SK-N-SH (cell line): ENCODE measurements around the gene PDE4A. TPM values are rescaled to one million over a fixed set of nuclear protein-coding genes. Genes with fewer than 3 reads are reported as not detected.
"Not testable (repeated sequence)": the region's sequence is repeated elsewhere in the genome, so short reads cannot be mapped to it uniquely, and the experiment has no call there.

Experiments used
- CTCF ChIA-PET: fragments of 300-600, 350-600 bp; formaldehyde crosslinking; extraction: SDS; loops from one replicate; lab custom pipeline; 2021; lab: Yijun Ruan, JAX
- POLR2A ChIA-PET: fragments of 350-600 bp; sonication (Branson Sonifier 250); formaldehyde crosslinking; extraction: SDS; loops from one replicate; lab custom pipeline; 2020; ENCODE audit warnings: antibody characterized with exemption, inconsistent platforms; lab: Yijun Ruan, JAX
- DNase-seq: peaks from one replicate; pipeline ENCODE4 v3.0.0; 2012
- H2AFZ ChIP-seq: fragments of 200-600 bp; sonication (generic); 2 replicates; pipeline ENCODE4 v1.8.1; 2016; ENCODE audit warnings: antibody characterized with exemption, mild to moderate bottlenecking, low read depth
- H3F3A ChIP-seq: fragments of 200-600 bp; sonication (generic); replicated peaks from 2 replicates; pipeline ENCODE3; 2016; ENCODE audit warnings: antibody characterized with exemption, mild to moderate bottlenecking; ENCODE audit not compliant: insufficient read depth
- H3K27ac ChIP-seq, 2 experiments: fragments of 200-500 bp in 1 of 2; fragments of 200-600 bp in 1 of 2; sonication (Bioruptor generic) in 1 of 2; sonication (generic), shearing (Covaris generic) in 1 of 2; 2 replicates each; pipeline versions ENCODE4 v1.5.1 to v1.6.1; 2014 to 2016; ENCODE audit warnings: low read depth in 2 of 2, inconsistent platforms in 1 of 2, low read length in 1 of 2, mild to moderate bottlenecking in 1 of 2, mixed read lengths in 1 of 2
- H3K27me3 ChIP-seq: fragments of 200-600 bp; sonication (generic), shearing (Covaris generic); 2 replicates; pipeline ENCODE4 v1.6.1; 2016; ENCODE audit warnings: mixed run types; ENCODE audit not compliant: insufficient read depth
- H3K36me3 ChIP-seq, 2 experiments: fragments of 200-500 bp in 1 of 2; fragments of 200-600 bp in 1 of 2; sonication (Bioruptor generic) in 1 of 2; sonication (generic) in 1 of 2; replicated peaks in 1 of 2; 2 replicates each; pipeline versions ENCODE3 to v1.5.1; 2014 to 2016; ENCODE audit warnings: low read length in 1 of 2, mild to moderate bottlenecking in 1 of 2; ENCODE audit not compliant: insufficient read depth in 2 of 2, control insufficient read depth in 1 of 2
- H3K4me1 ChIP-seq, 2 experiments: fragments of 200-500 bp in 1 of 2; fragments of 200-600 bp in 1 of 2; sonication (Bioruptor generic) in 1 of 2; sonication (generic), shearing (Covaris generic) in 1 of 2; 2 replicates each; pipeline versions ENCODE4 v1.5.1 to v1.6.1; 2014 to 2016; ENCODE audit warnings: low read depth in 1 of 2, low read length in 1 of 2, mixed run types in 1 of 2; ENCODE audit not compliant: insufficient read depth in 2 of 2, control insufficient read depth in 1 of 2
- H3K4me2 ChIP-seq: fragments of 200-600 bp; sonication (generic), shearing (Covaris generic); 2 replicates; pipeline ENCODE4 v1.6.1; 2017; ENCODE audit warnings: mixed run types
- H3K4me3 ChIP-seq, 2 experiments: fragments of 200-500 bp in 1 of 2; fragments of 200-600 bp in 1 of 2; sonication (Bioruptor generic) in 1 of 2; sonication (generic), shearing (Covaris generic) in 1 of 2; 2 replicates each; pipeline versions ENCODE4 v1.5.1 to v1.8.1; 2014 to 2016; ENCODE audit warnings: low read depth in 2 of 2, inconsistent platforms in 1 of 2, low read length in 1 of 2, mild to moderate bottlenecking in 1 of 2, mixed read lengths in 1 of 2, moderate library complexity in 1 of 2
- H3K79me2 ChIP-seq: fragments of 200-600 bp; sonication (generic); 2 replicates; pipeline ENCODE4 v1.8.1; 2017; ENCODE audit warnings: mild to moderate bottlenecking; ENCODE audit not compliant: insufficient read depth
- H3K9ac ChIP-seq: fragments of 200-600 bp; sonication (generic); 2 replicates; pipeline ENCODE4 v1.6.1; 2017; ENCODE audit warnings: mixed run types
- H3K9me2 ChIP-seq: fragments of 200-600 bp; sonication (generic); 2 replicates; pipeline ENCODE4 v1.6.1; 2017; ENCODE audit warnings: mixed run types
- H3K9me3 ChIP-seq: fragments of 200-600 bp; sonication (generic); 2 replicates; pipeline ENCODE4 v1.6.1; 2017; ENCODE audit warnings: mixed run types, mild to moderate bottlenecking, moderate library complexity
- H4K20me1 ChIP-seq: fragments of 200-600 bp; sonication (generic); 2 replicates; pipeline ENCODE4 v1.6.1; 2017; ENCODE audit warnings: mild to moderate bottlenecking, mixed run types; ENCODE audit not compliant: insufficient read depth
- CHD2 ChIP-seq: fragments of 150-350 bp; IDR thresholded peaks from 2 replicates; pipeline ENCODE4 v1.6.1; 2018; ENCODE audit warnings: low read length; ENCODE audit not compliant: partially characterized antibody
- MAX ChIP-seq: IDR thresholded peaks from 2 replicates; pipeline ENCODE4 v1.4.0; 2012; ENCODE audit warnings: low read depth
- RAD21 ChIP-seq: IDR thresholded peaks from 2 replicates; pipeline ENCODE4 v1.6.1; 2012; ENCODE audit warnings: mild to moderate bottlenecking, low read length
- RCOR1 ChIP-seq: fragments of 150-350 bp; IDR thresholded peaks from 2 replicates; pipeline ENCODE4 v1.6.1; 2017; ENCODE audit warnings: antibody characterized with exemption, low read length
- REST ChIP-seq: IDR thresholded peaks from 2 replicates; pipeline ENCODE4 v1.6.1; 2012; ENCODE audit warnings: mild to moderate bottlenecking, low read depth, low read length, moderate library complexity
- RXRA ChIP-seq: IDR thresholded peaks from 2 replicates; pipeline ENCODE4 v1.4.0; 2012; ENCODE audit warnings: low read depth, mild to moderate bottlenecking, borderline replicate concordance
- TEAD4 ChIP-seq: IDR thresholded peaks from 2 replicates; pipeline ENCODE4 v1.4.0; 2012; ENCODE audit warnings: mild to moderate bottlenecking, borderline replicate concordance; ENCODE audit not compliant: insufficient read depth
- USF2 ChIP-seq: fragments of 150-350 bp; IDR thresholded peaks from 2 replicates; pipeline ENCODE4 v1.6.1; 2017; ENCODE audit warnings: antibody characterized with exemption, low read length, low read depth, borderline replicate concordance
- YY1 ChIP-seq: IDR thresholded peaks from 2 replicates; pipeline ENCODE4 v1.4.0; 2012; ENCODE audit warnings: low read depth, mild to moderate bottlenecking
- WGBS: methylation state at CpG from one replicate; pipeline ENCODE4 v1.1.6; 2017; ENCODE audit warnings: low lambda C conversion rate; 5-methylcytosine and 5-hydroxymethylcytosine counted together
- polyA plus RNA-seq, 3 experiments: library from polyadenylated mRNA; depleted of rRNA; stranded (reverse); fragments of >200 nt; gene quantifications; 2 replicates each; pipeline ENCODE4 v1.2.3, GENCODE V29; 2012
- TF ChIP-seq, protein P1 (sequence below): IDR thresholded peaks from 2 replicates; pipeline ENCODE4 v1.4.0; 2012; ENCODE audit warnings: low read depth, borderline replicate concordance
- TF ChIP-seq, protein P2 (sequence below): fragments of 150-350 bp; IDR thresholded peaks from 2 replicates; pipeline ENCODE4 v1.6.1; 2016; ENCODE audit warnings: mild to moderate bottlenecking, low read depth, low read length

Gene PDE4A
- polyA plus RNA-seq, 1 of the 3 experiments (the other 2 are of a cell fraction): 2.9 TPM

DNA sequence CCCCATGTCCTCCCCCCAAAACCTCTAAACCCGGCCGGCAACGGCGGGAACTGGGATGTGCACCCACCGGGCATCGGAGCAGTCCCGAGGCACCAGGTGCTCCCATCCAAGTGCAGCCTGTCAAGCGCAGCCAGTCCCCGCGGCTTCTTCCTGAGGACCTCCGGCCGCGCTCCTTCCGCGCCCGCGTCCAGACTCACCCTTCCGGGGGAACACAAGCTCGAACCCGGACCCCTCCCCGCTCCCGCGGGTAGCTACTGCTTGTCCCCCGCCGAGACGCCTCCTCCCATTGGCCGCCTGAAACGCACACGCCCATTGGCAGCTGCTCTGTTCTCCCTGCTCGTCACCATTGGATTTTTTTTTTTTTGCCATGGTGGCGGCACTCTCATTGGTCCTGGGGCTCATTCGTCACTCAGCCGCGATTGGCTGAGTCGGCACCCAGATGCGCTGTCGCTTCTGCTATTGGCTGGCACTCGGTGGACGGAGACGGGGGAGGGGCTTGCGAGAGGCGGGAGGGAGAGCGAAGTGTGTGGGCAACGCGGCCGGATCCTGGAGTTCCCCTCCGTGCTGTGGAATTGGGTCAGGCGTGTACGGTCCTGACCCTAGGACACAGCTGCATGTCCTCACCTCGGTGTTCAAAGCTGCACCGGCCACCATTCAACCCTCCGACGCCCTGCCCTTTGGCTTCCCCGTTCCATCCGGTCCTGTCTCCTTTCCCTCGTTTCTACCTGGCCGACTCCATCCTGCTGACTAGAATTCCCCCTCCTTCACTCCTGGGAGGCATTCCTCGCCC lies 39.8 kb upstream of the PDE4A start, which contains the start of gene TYK2 (continued):
- TF ChIP-seq USF2 (no peak), MAX (peak; percentile 86), RAD21 (no peak), RXRA (no peak)
- TF ChIP-seq, protein P1, sequence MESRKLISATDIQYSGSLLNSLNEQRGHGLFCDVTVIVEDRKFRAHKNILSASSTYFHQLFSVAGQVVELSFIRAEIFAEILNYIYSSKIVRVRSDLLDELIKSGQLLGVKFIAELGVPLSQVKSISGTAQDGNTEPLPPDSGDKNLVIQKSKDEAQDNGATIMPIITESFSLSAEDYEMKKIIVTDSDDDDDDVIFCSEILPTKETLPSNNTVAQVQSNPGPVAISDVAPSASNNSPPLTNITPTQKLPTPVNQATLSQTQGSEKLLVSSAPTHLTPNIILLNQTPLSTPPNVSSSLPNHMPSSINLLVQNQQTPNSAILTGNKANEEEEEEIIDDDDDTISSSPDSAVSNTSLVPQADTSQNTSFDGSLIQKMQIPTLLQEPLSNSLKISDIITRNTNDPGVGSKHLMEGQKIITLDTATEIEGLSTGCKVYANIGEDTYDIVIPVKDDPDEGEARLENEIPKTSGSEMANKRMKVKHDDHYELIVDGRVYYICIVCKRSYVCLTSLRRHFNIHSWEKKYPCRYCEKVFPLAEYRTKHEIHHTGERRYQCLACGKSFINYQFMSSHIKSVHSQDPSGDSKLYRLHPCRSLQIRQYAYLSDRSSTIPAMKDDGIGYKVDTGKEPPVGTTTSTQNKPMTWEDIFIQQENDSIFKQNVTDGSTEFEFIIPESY: no peak
- TF ChIP-seq, protein P2, sequence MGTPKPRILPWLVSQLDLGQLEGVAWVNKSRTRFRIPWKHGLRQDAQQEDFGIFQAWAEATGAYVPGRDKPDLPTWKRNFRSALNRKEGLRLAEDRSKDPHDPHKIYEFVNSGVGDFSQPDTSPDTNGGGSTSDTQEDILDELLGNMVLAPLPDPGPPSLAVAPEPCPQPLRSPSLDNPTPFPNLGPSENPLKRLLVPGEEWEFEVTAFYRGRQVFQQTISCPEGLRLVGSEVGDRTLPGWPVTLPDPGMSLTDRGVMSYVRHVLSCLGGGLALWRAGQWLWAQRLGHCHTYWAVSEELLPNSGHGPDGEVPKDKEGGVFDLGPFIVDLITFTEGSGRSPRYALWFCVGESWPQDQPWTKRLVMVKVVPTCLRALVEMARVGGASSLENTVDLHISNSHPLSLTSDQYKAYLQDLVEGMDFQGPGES: peak; percentile 92

GRCh38 chr19:10383223-10383499 lies 37.2 kb upstream of the PDE4A start:
- H3K27me3 ChIP-seq, H3K9me2 ChIP-seq, H3K9ac ChIP-seq, H3F3A ChIP-seq, H3K27ac ChIP-seq, H3K4me2 ChIP-seq, DNase-seq, H3K4me1 ChIP-seq, H3K9me3 ChIP-seq, H2AFZ ChIP-seq, H3K4me3 ChIP-seq, POLR2A ChIA-PET, H4K20me1 ChIP-seq, H3K36me3 ChIP-seq: not testable (repeated sequence)
- WGBS: 96% methylated on average over 8 of the region's 8 CpGs
- peaks cover 14% of the 10 kb centered on the region for H3K79me2 ChIP-seq
- CTCF ChIA-PET: interaction anchor here (1.3 to 20.2 kb wide), 3 partner anchors 7 to 119 kb away, joined by 5 to 596 read pairs (median 12); partner anchors contain the start of gene ICAM1

DNA sequence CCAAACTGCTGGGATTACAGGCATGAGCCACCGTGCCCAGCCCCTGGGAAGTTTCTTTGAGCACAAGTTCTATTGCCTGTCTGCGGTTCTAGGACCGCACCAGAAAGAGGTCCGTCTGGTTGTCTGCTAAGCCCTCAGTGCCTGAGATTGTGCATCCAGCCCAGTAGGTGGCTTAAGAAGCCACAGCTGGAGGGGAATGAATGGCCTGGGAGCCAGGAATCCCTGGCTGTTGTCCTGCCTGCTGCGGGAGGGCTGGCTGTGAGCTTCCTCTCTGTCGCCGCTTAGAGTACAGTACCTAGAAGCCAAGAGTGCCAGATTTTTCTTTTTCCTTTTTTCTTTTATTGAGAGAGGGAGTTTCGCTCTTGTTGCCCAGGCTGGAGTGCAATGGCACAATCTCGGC lies 35.8 kb upstream of the PDE4A start:
- Histone ChIP-seq H3K9ac (no peak overlapping the region), H4K20me1 (no peaks in the 10 kb centered on the region), H3K4me2 (no peak overlapping the region), H3K4me3 (no peak overlapping the region), H3F3A (peaks cover 8% of the 10 kb centered on the region), H3K4me1 (peaks cover 0 to 7% of the 10 kb centered on the region in 2 experiments; a peak in 1 of 4 replicates), H3K27ac (no peak overlapping the region), H3K9me3 (no peaks in the 10 kb centered on the region), H3K79me2 (peaks cover 6% of the 10 kb centered on the region), H3K9me2 (no peaks in the 10 kb centered on the region), H3K36me3 (no peaks in the 10 kb centered on the region), H3K27me3 (no peaks in the 10 kb centered on the region), H2AFZ (no peak overlapping the region)
- CTCF ChIA-PET: interaction anchor here (1.0 to 20.2 kb wide), 3 partner anchors 8 to 121 kb away, joined by 4 to 596 read pairs (median 5); partner anchors contain the start of gene ICAM1
- TF ChIP-seq REST (no peak), TEAD4 (no peak), CHD2 (no peak), MAX (no peak), YY1 (no peak), RXRA (no peak), RCOR1 (no peak)
- WGBS: 90% methylated on average over 7 of the region's 9 CpGs
- POLR2A ChIA-PET: no interaction called here
- no peak for DNase-seq
